Measurements from ENCODE around the gene RGS3. TPM values are rescaled to one million over a fixed set of nuclear protein-coding genes. Genes with fewer than 3 reads are reported as not detected.

RGS3 gene
- total and polyA plus RNA-seq, 2 of the 13 experiments (the other 11 are each of a cell fraction or from before 2014, with no cell fraction given) = 17.1 to 28.8 TPM

- TF ChIP-seq ZBTB40 (IDR thresholded peaks at IDR 0.05) (no peak), ZBTB40 (CRISPR knock-in tag; IDR thresholded peaks at IDR 0.05) (peak; percentile 30; the same call in 1 of the 2 replicates), GTF2F1 (IDR thresholded peaks at IDR 0.05; ENCODE audit: low read length) (no peak), AKNA (CRISPR knock-in tag; IDR thresholded peaks at IDR 0.05; ENCODE audit: borderline replicate concordance) (no peak), FOXO1 (CRISPR knock-in tag; IDR thresholded peaks at IDR 0.05) (peak; percentile 64; the same call in 1 of the 2 replicates), CBX1 (IDR thresholded peaks at IDR 0.05; ENCODE audit: low read depth) (peak; percentile 82)
These were observed 146.2 kb downstream of the RGS3 start (continued) for GRCh38 chr9:113609562-113610318.
